ENCODE data around the gene ZNF740.
"Not testable (repeated sequence)": the region's sequence is repeated elsewhere in the genome, so short reads cannot be mapped to it uniquely, and the experiment has no call there.

ZNF740 gene

GRCh38 chr12:53152390-53152789 lies 28.1 kb upstream of the ZNF740 start:
- TF ChIP-seq, protein P1, sequence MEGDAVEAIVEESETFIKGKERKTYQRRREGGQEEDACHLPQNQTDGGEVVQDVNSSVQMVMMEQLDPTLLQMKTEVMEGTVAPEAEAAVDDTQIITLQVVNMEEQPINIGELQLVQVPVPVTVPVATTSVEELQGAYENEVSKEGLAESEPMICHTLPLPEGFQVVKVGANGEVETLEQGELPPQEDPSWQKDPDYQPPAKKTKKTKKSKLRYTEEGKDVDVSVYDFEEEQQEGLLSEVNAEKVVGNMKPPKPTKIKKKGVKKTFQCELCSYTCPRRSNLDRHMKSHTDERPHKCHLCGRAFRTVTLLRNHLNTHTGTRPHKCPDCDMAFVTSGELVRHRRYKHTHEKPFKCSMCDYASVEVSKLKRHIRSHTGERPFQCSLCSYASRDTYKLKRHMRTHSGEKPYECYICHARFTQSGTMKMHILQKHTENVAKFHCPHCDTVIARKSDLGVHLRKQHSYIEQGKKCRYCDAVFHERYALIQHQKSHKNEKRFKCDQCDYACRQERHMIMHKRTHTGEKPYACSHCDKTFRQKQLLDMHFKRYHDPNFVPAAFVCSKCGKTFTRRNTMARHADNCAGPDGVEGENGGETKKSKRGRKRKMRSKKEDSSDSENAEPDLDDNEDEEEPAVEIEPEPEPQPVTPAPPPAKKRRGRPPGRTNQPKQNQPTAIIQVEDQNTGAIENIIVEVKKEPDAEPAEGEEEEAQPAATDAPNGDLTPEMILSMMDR (conservative IDR thresholded peaks at IDR 0.05) = no peak
- no peak for TF ChIP-seq ZFX (IDR thresholded peaks at IDR 0.05)
- H3K27ac ChIP-seq = no peak overlapping the region

GRCh38 chr12:53159195-53159839 lies 21.2 kb upstream of the ZNF740 start:
- TF ChIP-seq, protein P1 (conservative IDR thresholded peaks at IDR 0.05) = peak; percentile 97
- TF ChIP-seq ZFX (IDR thresholded peaks at IDR 0.05) = no peak
- peak overlapping the region; percentile 72 for H3K27ac ChIP-seq

GRCh38 chr12:53160000-53160399 lies 20.5 kb upstream of the ZNF740 start:
- TF ChIP-seq, protein P1 (conservative IDR thresholded peaks at IDR 0.05) = no peak
- no peak for TF ChIP-seq ZFX (IDR thresholded peaks at IDR 0.05)
- H3K27ac ChIP-seq = peak overlapping the region; percentile 72

DNA sequence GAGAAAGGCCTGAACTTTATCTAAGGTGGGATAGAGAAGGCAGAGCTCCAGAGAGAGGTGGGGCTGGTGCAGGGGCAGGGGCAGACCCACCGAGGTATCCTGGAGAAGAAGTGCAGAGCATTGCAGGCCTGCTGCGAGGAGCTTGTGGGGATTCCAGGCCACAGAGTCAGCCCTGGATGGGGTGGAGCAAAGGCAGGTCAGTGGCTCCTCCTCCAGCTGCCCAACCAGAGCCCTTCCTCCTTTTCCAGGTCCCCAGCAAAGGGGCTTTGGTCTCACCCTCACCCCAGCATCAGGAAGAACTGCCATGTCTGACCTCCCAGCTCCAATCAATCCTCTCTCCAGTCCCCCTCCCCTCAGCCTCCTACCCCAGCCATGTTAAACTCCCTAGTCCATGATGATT lies 19.8 kb upstream of the ZNF740 start:
- H3K27ac ChIP-seq = no peak overlapping the region
- TF ChIP-seq, protein P1 (conservative IDR thresholded peaks at IDR 0.05) = no peak
- no peak for TF ChIP-seq ZFX (IDR thresholded peaks at IDR 0.05)

DNA sequence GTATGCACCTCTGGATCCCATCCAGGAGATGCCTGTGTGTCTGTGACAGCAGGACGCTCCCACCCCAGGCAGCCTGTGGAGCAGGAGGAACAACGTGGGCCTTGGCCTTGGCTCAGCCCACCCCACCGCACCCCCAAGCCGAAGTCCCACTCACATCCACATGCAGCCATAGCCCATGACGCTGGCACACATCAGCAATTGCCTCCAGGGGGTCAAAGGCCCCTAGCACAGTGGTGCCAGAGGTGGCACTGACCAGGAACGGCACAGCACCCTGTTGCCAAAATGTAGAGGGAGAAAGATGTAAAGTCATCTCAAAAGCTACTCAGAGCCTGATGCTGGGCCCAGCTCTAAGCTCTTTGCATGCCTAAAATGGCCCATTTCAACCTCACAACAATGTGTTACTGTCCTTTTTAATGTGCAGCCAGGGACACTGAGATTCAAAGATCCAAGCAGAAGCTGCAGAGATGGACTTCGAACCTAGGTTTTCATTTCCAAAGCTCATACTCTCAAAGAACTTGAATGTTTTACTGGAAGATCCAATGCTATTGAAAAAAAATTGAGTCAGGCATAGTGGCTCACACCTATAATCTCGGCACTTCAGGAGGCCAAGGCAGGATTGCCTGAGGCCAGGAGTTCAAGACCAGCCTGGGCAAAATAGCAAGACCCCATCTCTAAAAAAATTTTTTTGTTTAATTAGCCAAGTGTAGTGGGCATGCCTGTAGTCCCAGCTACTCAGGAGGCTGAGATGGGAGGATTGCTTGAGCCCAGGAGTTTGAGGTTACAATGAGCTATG lies 19.2 kb upstream of the ZNF740 start:
- no peak for TF ChIP-seq ZFX (IDR thresholded peaks at IDR 0.05)
- TF ChIP-seq, protein P1 (conservative IDR thresholded peaks at IDR 0.05) = no peak
- no peak overlapping the region for H3K27ac ChIP-seq

DNA sequence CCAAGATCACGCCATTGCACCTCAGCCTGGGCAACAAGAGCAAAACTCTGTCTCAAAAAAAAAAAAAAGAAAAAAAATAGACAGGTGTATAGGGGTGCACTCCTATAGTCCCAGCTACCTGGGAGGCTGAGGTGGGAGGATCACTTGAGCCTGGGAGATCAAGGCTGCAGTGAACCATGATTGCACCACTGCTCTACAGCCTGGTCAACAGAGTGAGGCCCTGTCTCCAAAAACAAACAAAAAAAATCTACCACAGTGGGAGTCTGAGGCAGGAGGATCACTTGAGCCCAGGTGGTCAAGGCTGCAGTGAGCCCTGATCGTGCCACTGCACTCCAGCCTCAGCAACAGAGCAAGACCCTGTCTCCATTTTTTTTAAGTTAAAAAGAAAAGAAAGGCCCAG lies 17.5 kb upstream of the ZNF740 start:
- not testable (repeated sequence) for H3K27ac ChIP-seq

- TF ChIP-seq, protein P1 (conservative IDR thresholded peaks at IDR 0.05) = no peak
- no peak for TF ChIP-seq ZFX (IDR thresholded peaks at IDR 0.05)
- H3K27ac ChIP-seq = no peak overlapping the region
Measured at GRCh38 chr12:53166837-53167236, 13.7 kb upstream of the ZNF740 start.

Data from C4-2B (cell line).